GM19452 (cell line): ENCODE measurements around the gene SMU1.
A peak's percentile ranks its signal among the peaks of the same experiment; 100 is the strongest.
"Not testable (repeated sequence)": the region's sequence is repeated elsewhere in the genome, so short reads cannot be mapped to it uniquely, and the experiment has no call there.

Experiments
- ATAC-seq: cut with Tn5 transposase; IDR thresholded peaks from one replicate; pipeline ENCODE4 v1.9.1; 2021; ENCODE audit not compliant: unreplicated experiment

The SMU1 gene

GRCh38 chr9:33105959-33106358 lies 29.5 kb upstream of the SMU1 start:
- ATAC-seq = no peak

- ATAC-seq = no peak
Measured at GRCh38 chr9:33105504-33105903, 29.0 kb upstream of the SMU1 start.

DNA sequence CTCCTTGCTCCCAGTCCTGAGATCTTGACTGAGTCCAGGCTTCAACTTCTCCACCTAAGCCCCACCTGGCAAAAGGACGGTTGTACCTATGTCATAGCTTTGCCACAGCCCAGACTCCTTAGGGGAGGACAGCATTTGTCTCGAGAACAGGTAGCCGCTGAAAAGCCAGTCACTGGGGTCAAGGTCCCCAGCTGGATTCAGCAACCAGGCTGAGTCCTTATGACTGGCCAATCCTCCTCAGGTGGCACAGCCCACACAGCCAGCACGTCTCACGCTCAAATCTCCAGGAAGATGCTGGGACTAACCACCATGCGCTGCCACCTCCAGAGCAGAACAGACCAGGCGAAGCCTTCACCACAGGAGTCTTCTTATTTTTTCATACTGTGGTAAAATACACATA lies 27.9 kb upstream of the SMU1 start:
- ATAC-seq = no peak

DNA sequence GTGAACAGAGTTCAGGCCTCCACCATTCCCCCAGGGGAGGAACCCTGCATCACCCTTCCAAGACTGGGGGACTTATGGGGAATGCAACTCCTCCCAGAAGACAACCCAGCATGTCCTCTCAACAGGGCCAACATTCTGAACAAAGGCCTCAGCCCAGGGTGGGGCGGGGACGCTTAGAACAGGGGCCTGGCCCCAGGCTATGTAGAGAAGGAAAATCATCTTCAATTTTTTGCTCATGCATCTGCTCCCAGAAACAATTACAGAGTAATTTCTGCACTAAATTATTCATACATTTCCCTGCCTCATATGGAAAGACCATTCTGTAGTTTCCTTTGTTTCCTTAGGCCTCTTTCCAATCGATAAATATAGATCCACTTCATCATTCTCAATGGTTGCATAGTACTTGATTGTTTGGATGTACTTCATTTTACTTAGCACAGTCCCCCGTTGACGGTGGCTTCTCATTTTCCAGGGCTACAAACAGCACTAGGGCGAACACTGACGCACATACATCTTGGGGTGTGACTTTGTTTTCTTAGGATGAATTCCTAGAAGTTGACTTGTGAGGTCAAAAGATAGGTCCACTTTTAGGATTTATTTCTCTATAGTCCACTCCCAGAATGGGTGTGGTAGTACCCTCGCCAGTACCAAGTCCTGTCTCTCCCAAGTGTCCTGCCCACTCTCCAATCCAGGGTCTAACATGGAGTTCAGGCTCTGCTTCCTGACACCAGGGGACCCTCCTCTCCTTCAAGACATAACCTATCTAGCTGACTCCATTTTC lies 27.2 kb upstream of the SMU1 start:
- no peak for ATAC-seq

- no peak for ATAC-seq
Measured at GRCh38 chr9:33102551-33103210, 26.2 kb upstream of the SMU1 start.

DNA sequence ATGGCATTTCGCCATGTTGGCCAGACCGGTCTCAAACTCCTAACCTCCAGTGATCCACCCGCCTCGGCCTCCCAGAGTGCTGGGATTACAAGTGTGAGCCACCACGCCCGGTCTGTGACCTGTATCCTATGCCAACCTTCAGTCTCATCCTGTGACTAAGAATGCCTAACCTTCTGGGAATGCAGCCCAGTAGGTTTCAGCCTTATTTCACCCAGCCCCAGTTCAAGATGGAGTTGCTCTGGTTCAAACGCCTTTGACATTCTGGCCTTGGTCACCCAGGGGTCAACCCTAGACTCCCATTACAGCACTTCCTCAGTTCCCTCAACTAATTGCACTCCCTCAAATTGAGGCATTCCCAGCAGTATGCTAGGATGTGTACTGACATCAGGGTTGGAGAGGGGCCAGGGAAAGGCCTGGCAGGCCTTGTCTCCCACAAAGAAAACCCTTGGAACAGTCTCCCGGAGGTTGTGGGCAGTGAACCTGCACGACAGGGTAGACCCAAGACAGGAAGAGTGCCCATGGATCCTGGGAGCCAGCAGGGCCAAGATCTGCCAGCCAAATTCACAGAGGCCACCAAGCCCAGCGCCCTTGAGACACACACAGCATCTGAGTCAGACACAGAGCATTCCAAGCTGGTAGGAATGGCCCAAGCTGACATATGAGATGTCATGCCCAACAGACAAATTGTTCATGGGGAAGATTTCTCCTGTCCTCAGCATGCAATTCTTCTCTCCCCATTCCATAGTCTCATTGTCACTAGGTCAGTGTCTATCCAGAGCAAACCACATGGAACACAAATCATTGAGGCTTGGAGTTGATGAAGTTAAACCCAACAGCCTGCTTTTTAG lies 24.9 kb upstream of the SMU1 start:
- no peak for ATAC-seq

DNA sequence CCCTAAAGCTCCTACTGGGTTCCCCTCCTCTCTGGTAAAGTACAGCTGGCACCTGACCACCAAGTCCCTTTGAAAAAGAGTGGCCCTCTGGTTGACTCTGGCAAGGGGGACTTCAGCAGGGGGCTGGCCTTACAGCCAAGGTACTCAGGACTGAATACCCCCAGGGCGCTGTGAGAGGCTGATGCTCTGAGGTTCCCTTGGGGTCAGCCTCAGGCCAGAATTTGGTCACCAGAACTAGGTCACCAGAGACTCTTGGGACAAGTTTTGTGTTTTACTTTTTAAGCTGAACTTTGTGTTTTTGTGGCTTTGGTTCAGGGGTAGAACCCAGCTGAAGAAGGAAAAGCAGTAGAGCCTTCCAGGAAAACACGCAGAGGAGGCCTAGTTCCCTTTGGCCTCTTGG lies 23.3 kb upstream of the SMU1 start:
- ATAC-seq = no peak

GRCh38 chr9:33097192-33097591 lies 20.7 kb upstream of the SMU1 start:
- no peak for ATAC-seq

DNA sequence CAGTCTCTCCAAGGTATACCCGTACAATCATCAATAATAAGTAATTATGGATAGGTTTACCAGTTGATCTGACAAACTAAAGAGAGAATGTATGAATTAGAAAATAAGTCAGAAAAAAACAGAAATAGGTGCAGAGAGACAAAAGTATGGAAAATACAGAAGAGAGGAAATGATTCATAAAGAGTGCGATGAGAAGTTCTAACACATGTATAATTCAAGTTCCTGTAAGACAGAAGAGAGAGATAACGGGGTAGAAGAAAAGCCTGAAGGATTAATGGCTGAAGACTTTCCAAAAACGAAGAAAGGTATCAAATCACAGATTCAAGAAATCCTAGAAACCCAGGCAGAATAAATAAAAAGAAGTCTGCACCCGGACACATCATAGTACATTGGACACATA lies 16.2 kb upstream of the SMU1 start:
- no peak for ATAC-seq

DNA sequence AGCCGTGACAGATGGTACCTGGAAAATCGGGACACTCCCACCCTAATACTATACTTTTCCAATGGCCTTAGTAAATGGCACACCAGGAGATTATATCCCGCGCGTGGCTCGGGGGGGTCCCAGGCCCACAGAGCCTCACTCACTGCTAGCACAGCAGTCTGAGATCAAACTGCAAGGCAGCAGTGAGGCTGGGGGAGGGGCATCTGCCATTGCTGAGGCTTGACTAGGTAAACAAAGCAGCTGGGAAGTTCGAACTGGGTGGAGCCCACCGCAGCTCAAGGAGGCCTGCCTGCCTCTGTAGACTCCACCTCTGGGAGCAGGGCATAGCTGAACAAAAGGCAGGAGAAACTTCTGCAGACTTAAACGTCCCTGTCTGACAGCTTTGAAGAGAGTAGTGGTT lies 9.2 kb upstream of the SMU1 start:
- ATAC-seq = not testable (repeated sequence)

DNA sequence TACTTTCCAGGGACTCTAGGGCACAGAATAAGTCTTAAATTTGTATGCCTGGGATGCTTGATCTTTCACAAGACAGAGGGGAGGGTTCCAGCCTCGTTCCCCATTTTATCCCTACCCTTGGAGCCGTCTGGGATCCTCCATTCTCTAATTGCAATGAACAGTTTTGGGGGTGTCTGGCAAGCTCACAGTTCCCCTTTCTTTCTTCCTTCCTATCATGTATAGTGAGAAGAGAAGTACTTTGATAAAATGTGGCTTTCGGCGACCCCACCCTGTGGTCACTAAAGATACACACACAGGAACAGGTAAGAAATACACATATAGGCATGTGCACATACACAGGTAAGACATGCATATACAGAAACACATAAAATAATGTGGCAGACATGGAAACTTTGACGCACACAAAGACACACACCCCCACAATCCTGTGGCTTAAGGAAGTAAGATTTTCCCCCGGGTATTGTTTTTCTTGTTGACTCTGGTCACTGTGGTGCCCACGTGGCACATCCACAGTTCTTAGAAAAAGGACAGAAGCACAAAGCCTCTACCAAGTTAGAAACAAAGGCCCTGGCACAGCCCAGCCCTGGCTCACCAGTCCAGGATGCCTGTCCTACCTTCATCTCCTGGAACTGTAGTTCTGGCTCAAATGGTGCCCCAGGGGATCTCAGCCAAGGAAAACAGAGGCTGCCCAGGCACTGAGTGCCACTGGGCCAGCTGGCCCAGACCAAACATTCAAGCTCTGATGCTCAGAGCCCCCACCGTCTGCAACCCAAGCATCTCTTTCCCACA lies 6.3 kb upstream of the SMU1 start:
- no peak for ATAC-seq

- ATAC-seq = no peak
Measured at GRCh38 chr9:33082128-33082527, 5.7 kb upstream of the SMU1 start.

GRCh38 chr9:33081128-33081851 lies 4.8 kb upstream of the SMU1 start:
- ATAC-seq = peak; percentile 39

- no peak for ATAC-seq
Measured at GRCh38 chr9:33080534-33080933, 4.1 kb upstream of the SMU1 start.

DNA sequence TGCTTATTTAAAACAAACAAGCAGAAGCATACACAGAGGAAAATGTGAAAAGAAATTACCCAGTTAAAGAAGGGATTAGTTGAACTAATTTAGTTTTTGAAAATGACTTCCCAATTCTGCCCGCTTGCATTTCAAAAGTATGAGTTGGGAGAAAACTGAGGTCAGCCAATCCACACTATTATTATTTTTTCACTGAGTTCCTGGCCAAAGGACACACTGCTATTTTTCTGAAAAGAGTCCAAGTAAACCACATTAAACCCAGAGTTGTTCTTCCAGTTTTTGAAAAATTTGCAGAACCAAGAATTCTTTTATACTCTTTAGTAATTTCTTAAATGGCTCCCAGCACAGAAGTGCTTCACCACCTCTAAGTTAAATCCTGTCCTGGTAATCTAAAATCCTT lies 7.5 kb downstream of the SMU1 start:
- ATAC-seq = no peak

DNA sequence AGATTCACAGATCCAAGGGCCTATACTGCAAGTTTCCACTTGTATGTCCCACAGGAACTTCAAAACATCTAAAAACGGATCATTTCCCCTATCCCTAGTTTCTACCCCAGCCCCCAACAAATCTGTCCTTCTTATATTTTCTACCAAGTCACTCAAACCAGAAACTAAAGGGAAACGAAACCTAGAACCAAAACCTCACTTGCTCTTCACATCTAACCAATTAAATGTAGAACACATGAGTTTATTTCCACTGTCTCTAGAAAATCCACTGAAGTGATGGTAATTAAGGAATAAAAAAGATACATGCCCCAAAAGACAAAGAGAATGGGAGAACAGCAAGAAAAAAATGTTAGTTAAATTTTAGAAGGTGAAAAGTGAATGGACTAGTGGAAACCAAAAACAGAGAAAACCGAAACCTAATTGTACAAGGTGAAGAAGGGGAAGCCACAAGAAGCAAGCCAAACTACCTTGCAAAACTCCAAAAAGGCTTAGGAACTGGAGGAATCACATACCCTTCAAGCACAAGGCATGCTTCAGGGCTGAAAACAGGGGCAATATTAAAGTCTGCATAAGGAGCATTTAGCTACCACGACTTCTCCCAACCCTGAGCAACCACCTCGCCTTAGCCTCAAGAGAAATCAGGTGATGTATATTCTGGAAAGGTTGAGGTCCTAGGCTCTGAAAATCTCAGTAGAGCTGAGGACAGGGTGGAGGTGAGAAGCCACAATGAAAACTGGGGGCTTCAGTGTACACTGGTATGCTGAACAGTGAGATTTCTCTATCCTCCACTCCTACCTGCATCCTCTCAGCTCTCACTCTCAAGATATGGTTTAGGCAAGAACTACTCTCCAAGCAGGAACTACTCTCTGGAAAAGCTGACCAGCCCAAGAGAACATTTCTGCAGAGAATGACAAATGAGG lies 11.1 kb downstream of the SMU1 start:
- ATAC-seq = peak; percentile 87

GRCh38 chr9:33051144-33051543 lies 25.3 kb downstream of the SMU1 start:
- ATAC-seq = no peak

- ATAC-seq = peak; percentile 74
Measured at GRCh38 chr9:33049680-33050361, 26.7 kb downstream of the SMU1 start.

- no peak for ATAC-seq
Measured at GRCh38 chr9:33048054-33048465, 28.4 kb downstream of the SMU1 start.
